Nephron progenitor cell (in vitro differentiated cells): ENCODE results near the gene VAV1.
"Not testable (repeated sequence)": the region's sequence is repeated elsewhere in the genome, so short reads cannot be mapped to it uniquely, and the experiment has no call there.

Source experiments
- DNase-seq: peaks from one replicate; pipeline ENCODE4 v3.0.0; 2021
- H3K27ac Mint-ChIP-seq: 2 replicates; pipeline ENCODE4 v1.8.0; 2021; ENCODE audit warnings: mild to moderate bottlenecking, moderate library complexity, mixed read lengths
- H3K27me3 Mint-ChIP-seq: 2 replicates; pipeline ENCODE4 v1.8.0; 2021; ENCODE audit warnings: mild to moderate bottlenecking, low read depth, mixed read lengths; ENCODE audit not compliant: poor library complexity
- H3K36me3 Mint-ChIP-seq: 2 replicates; pipeline ENCODE4 v1.8.0; 2021; ENCODE audit warnings: low read depth, mixed read lengths
- H3K4me1 Mint-ChIP-seq: 2 replicates; pipeline ENCODE4 v1.8.0; 2021; ENCODE audit warnings: mixed read lengths
- H3K4me3 Mint-ChIP-seq: 2 replicates; pipeline ENCODE4 v1.8.0; 2021; ENCODE audit warnings: mild to moderate bottlenecking, moderate library complexity, mixed read lengths
- H3K9me3 Mint-ChIP-seq: 2 replicates; pipeline ENCODE4 v1.8.0; 2021; ENCODE audit warnings: mild to moderate bottlenecking, moderate library complexity, mixed read lengths
- CTCF ChIP-seq: fragments of 200-600 bp; sonication (generic); IDR thresholded peaks from 2 replicates; pipeline ENCODE4 v1.5.0; 2021; ENCODE audit warnings: antibody characterized with exemption

Gene VAV1

DNA sequence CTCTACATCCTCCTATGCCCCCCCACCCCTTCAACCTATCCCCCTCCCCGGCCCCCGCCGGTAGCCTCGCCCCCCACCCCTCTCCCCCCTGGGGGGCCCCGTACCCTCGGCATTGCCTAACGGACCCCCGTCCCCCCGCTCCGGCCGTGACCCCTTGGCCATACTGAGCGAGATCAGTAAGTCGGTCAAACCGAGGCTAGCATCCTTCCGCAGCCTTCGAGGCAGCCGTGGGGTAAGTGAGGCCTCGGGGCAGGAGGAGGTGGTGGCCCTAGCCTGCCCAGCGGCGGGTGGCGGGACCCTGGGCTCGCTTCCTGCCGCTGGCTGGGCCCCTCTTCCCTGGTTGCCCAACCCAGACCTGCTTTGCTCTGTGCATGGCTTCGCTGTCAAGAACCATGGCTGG lies 26.5 kb upstream of the VAV1 start:
- TF ChIP-seq CTCF, result no peak
- no peak for DNase-seq
- H3K27ac Mint-ChIP-seq, result peak overlapping the region; percentile 88

DNA sequence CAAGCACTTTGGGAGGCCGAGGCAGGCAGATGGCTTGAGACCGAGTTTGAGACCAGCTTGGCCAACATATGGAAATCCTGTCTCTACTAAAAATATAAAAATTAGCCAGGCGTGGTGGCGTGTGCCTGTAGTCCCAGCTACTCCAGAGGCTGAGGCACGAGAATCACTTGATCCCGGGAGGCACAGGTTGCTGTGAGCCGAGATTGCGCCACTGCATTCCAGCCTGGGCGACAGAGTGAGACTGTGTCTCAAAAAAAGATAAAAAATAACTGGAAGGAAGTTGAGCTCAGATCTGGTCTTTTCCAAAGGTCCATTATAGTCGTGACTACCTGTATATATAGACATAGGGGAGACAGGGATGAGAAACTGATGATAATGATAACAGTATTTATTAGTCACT lies 24.0 kb upstream of the VAV1 start:
- not testable (repeated sequence) for H3K27ac Mint-ChIP-seq, H3K9me3 Mint-ChIP-seq, DNase-seq

More for the DNA sequence above, 26.5 kb upstream of the VAV1 start:
- H3K4me1 Mint-ChIP-seq, result peaks cover 55% of the 10 kb centered on the region
- H3K4me3 Mint-ChIP-seq, result peak overlapping the region; percentile 12
- no peaks in the 10 kb centered on the region for H3K9me3 Mint-ChIP-seq
- peaks cover 68% of the 10 kb centered on the region for H3K36me3 Mint-ChIP-seq
- no peaks in the 10 kb centered on the region for H3K27me3 Mint-ChIP-seq

DNA sequence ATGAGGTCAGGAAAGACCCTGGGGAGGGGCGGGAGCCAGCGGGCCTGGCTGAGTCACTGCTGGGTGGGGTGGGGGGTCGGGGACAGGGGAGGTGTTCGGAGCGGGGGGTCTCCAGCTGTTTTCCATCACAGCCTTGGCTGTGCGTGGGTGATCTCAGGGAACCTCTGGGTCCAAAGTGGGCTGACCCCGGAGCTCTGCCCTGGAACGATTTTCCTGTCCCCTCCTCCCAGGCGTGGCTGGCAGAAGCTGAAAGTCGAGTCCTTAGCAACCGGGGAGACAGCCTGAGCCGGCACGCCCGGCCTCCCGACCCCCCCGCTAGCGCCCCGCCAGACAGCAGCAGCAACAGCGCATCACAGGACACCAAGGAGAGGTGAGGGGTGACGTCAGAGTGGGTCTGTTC lies 22.4 kb upstream of the VAV1 start:
- no peak for DNase-seq
- Mint-ChIP-seq H3K4me3 (no peak overlapping the region), H3K4me1 (peaks cover 18% of the 10 kb centered on the region), H3K36me3 (peaks cover 56% of the 10 kb centered on the region), H3K27me3 (peaks cover 5% of the 10 kb centered on the region), H3K27ac (no peak overlapping the region), H3K9me3 (no peaks in the 10 kb centered on the region)
- TF ChIP-seq CTCF, result no peak

More for the DNA sequence above, 24.0 kb upstream of the VAV1 start:
- not testable (repeated sequence) for H3K27me3 Mint-ChIP-seq, H3K4me3 Mint-ChIP-seq
- Mint-ChIP-seq H3K36me3 (peaks cover 66% of the 10 kb centered on the region), H3K4me1 (peaks cover 34% of the 10 kb centered on the region)

GRCh38 chr19:6751189-6751588 lies 21.3 kb upstream of the VAV1 start:
- TF ChIP-seq CTCF, result no peak
- Mint-ChIP-seq H3K27ac (no peak overlapping the region), H3K4me1 (peaks cover 9% of the 10 kb centered on the region), H3K9me3 (no peaks in the 10 kb centered on the region), H3K4me3 (no peak overlapping the region), H3K36me3 (peaks cover 46% of the 10 kb centered on the region), H3K27me3 (peaks cover 5% of the 10 kb centered on the region)
- no peak for DNase-seq

DNA sequence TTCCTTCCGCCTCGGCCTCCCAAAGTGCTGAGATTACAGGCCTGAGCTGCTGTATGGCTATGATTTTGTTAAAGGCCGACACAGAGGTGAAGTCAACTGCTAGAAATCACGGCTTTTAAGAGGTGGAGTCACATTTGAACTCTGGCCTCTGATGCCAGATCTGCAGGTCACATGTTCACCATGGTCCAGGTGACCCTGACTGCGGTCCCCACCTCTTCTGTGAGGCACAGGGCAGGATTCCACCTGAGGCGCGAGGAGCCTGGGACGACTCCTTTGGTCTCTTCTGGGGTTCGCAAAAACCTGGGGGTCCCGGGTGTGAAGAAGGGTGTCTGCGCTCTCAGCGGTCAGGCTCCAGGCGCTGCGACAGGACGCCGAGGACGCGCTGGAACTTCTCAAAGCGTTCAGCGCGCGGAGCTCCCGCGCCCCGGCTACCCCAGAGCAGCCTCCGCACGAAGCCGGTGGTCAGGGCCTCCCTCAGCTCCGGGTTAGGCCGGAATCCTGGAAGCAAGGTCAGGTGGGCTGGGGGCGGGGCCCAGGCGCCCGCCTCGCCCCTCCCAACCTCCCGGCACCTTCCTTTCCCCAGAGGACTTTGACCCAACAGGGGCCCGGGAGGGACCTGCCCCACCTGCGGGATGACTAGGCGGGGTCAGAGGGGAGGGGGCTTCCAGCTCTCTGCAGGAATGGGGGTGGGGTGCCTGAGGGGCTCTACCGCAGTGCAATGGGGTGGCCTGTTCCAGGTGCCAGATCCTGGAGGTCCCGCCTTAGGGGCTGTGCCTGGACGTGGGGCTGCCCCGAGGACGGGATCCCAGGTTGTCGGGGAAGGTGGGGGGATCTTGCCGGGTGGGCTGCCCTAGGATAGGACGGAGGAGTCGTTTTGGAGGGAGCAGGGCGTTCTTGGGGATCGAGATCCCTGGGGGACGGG lies 20.0 kb upstream of the VAV1 start:
- Mint-ChIP-seq H3K4me3 (peak overlapping the region; percentile 73), H3K9me3 (no peaks in the 10 kb centered on the region), H3K27me3 (peaks cover 7% of the 10 kb centered on the region), H3K4me1 (peaks cover 9% of the 10 kb centered on the region), H3K36me3 (peaks cover 33% of the 10 kb centered on the region), H3K27ac (no peak overlapping the region)
- DNase-seq, result peak; percentile 66
- no peak for TF ChIP-seq CTCF

DNA sequence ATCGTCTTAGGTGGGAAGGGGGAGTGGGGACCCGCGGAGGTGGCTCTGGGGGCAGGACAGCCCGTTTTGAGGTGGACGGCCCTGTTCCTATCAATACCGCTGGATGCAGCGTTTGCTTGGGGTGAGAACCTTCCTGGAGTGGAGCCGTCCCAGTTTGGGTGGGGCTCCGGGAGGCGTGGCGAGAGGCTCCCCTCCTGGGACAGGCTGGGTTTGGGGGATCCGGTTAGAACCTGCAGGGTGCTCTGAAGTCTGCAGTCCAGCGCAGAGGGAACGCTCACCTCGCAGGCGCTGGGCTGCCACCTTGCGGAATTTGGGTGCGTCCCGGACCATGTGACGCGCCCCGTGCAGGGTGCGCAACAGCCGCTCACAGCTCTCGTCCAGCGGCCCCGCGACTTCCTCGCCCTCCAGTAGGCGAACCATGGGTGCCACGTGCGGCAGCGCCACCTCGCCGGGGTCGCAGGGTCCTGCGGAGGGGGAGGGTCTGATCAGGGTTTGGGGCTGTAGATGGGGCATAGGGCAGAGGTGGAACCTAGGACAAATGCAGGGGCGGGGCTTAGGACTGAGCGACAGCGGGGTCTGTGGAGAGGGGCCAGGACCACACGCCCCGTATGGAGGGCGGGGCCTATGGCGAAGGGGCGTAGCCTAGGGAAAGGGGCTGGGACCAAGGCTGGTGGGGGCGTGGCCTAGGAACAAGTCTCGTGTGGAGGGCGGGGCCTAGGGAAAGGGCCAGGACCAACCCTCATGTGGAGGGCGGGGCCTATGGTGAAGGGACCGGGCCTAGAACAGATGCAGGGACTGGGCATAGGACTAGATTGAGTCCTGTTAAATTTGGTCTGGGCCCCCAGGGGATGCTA lies 19.1 kb upstream of the VAV1 start:
- H3K4me1 Mint-ChIP-seq, result peaks cover 9% of the 10 kb centered on the region
- peak overlapping the region; percentile 73 for H3K4me3 Mint-ChIP-seq
- peak; percentile 93 for DNase-seq
- no peak overlapping the region for H3K27ac Mint-ChIP-seq
- peak; percentile 19 for TF ChIP-seq CTCF
- peaks cover 7% of the 10 kb centered on the region for H3K27me3 Mint-ChIP-seq
- no peaks in the 10 kb centered on the region for H3K9me3 Mint-ChIP-seq
- peaks cover 25% of the 10 kb centered on the region for H3K36me3 Mint-ChIP-seq
